ENCODE measurements around the gene CCDC85C.

CCDC85C gene

GRCh38 chr14:99527026-99527425, 77.0 kb downstream of the CCDC85C start:
- DNase-seq (ENCODE audit: low read depth in 2 of 2): no peak
- H3K4me3 ChIP-seq (replicated peaks in 1 of 2; ENCODE audit: low read depth in 2 of 2, low read length in 2 of 2): no peak overlapping the region
- TF ChIP-seq CTCF (IDR thresholded peaks at IDR 0.05; ENCODE audit: low read depth, low read length): no peak

- TF ChIP-seq CTCF (IDR thresholded peaks at IDR 0.05; ENCODE audit: low read depth, low read length): no peak
- no peak overlapping the region for H3K4me3 ChIP-seq (replicated peaks in 1 of 2; ENCODE audit: low read depth in 2 of 2, low read length in 2 of 2)
- DNase-seq (ENCODE audit: low read depth in 2 of 2): no peak
Measured at GRCh38 chr14:99525699-99526080, 78.3 kb downstream of the CCDC85C start.

GRCh38 chr14:99524804-99525698, 79.0 kb downstream of the CCDC85C start:
- peak; percentile 51 to 64 for DNase-seq (ENCODE audit: low read depth in 2 of 2)
- peak; percentile 29 for TF ChIP-seq CTCF (IDR thresholded peaks at IDR 0.05; ENCODE audit: low read depth, low read length)
- no peak overlapping the region for H3K4me3 ChIP-seq (replicated peaks in 1 of 2; ENCODE audit: low read depth in 2 of 2, low read length in 2 of 2)

- no peak for TF ChIP-seq CTCF (IDR thresholded peaks at IDR 0.05; ENCODE audit: low read depth, low read length)
- DNase-seq (ENCODE audit: low read depth in 2 of 2): no peak
- no peak overlapping the region for H3K4me3 ChIP-seq (replicated peaks in 1 of 2; ENCODE audit: low read depth in 2 of 2, low read length in 2 of 2)
Measured at GRCh38 chr14:99524091-99524661, 79.8 kb downstream of the CCDC85C start.

GRCh38 chr14:99523704-99524055, 80.3 kb downstream of the CCDC85C start:
- H3K4me3 ChIP-seq (replicated peaks in 1 of 2; ENCODE audit: low read depth in 2 of 2, low read length in 2 of 2): no peak overlapping the region
- no peak for TF ChIP-seq CTCF (IDR thresholded peaks at IDR 0.05; ENCODE audit: low read depth, low read length)

GRCh38 chr14:99522934-99523703, 80.9 kb downstream of the CCDC85C start:
- no peak for DNase-seq (ENCODE audit: low read depth in 2 of 2)
- no peak for TF ChIP-seq CTCF (IDR thresholded peaks at IDR 0.05; ENCODE audit: low read depth, low read length)
- no peak overlapping the region for H3K4me3 ChIP-seq (replicated peaks in 1 of 2; ENCODE audit: low read depth in 2 of 2, low read length in 2 of 2)

More at GRCh38 chr14:99523704-99524055, 80.3 kb downstream of the CCDC85C start:
- DNase-seq (ENCODE audit: low read depth in 2 of 2): no peak

Measured in cardiac fibroblast (primary cell).